ENCODE measurements around the gene DMBX1.
A peak's percentile ranks its signal among the peaks of the same experiment; 100 is the strongest.

The DMBX1 gene

DNA sequence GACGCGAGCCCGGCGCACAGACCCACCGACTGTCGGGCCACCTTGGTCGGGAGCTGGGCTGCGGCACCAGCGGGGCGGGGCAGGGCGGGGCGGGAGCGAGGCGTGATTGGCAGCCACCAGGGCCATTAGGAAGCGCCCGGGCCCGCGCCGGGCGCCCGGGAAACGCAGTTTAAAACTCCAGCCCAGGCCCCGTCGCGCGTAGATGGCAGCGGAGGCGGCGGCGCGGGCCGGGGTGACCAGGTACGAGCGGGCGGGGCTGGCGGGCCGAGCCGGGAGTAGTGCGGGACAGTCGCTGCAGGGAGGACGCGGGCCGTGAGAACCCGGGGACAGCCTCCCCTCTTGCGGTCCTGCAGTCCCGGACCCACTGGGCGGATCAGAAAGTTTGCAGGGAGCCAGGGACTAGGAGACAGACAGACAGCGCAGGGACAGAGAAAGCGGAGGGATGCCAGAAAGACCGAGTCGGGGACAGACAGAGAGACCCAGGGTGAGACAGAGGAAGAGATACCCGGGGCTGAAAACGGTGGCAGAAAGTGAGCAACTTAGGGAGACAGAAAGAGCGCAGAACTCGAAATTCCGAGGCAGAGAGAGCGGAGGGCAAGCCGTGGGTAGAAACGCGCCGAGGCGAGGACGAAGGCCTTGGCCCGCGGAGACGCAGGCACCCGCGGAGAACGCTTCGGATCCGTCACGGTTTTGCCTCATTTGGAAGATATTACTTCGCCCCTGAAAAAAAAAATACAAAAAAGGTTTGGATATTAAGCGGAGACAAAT lies at the start of gene DMBX1:
TSS of gene DMBX1 (plus strand) at position 199 of the 768 bp plus-strand sequence. CDS start 17,175 bp downstream, outside the sequence.
- peak; percentile 17 for DNase-seq

DNA sequence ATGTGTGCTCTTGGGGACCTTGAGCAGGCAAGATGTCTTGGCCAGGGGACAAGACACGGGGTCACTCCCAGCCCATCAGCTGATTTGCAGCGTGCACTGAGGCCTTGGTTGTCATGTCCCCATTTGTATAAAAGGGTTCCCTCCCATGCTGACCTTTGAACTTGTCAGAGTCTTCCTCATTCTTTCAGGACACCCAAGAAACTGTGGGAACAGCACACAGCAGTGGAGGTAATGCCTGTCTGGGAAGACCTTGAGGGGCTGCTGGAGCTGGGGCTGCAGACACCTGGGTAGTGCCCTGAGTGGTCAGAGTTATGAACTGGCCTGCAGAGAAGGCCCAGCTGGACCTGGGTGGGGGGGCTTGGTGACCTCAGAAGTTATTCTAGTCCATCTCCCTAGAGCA lies 49.2 kb upstream of the DMBX1 start:
- DNase-seq, result no peak

DNA sequence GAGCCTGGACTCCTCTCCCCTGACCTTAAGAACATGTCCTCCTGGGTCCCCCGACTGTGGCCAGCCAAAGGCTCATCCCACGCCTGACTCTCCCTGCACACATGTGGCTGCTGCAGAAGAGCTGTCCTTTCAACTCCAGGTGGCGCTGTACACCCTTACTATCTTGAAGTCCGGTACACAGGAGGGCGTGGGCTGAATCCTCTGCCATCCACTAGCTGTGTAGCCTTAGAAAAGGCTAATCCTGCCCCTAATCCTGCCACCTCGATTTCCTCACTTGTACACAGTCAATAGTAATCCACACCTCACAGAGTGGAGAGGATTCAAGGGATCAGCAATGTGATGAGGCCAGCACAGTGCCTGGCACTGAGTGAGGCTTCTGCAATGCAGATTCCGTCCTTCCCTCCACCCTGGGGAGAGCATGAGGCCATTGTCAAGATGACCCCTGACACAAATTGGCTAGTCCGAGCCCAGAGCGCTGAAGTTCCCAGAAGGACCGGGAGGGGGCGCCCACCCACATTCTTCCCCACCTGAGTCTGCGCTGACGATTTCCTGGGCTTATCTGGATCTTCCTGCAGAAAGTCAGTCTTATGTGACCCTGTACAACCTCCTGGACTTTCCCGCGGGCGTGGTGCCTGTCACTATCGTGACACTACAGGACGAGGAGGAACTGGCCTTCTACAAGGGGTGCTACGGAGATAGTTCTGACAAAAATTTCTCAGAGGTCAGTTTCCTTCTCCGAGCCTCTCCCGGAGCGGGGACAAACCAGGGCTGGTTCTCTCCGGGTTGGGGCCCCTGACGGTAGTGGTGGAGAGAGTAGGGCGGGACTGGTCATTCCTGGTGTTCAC lies 47.1 kb upstream of the DMBX1 start:
- DNase-seq, result peak; percentile 73

DNA sequence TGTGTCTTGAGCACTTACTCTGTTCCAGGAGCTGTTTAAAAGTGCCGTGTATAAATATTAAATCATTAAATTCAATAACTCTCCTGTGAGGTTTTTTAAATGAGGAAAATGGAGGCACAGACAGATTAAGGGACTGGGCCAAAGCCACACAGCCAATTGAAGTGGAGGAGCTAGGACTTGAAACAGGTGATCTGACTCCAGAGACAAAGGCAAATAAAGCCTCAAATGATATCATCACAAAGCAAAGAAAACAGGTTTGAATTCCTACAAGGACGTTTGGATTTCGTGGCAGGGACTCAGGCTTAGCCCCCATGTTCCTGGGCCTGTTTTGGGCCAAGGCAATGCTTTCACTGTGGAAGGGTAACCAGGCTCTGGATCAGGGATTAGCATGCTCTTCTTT lies 45.2 kb upstream of the DMBX1 start:
- DNase-seq, result no peak

- no peak for DNase-seq
Measured at GRCh38 chr1:46445773-46446256, 43.8 kb upstream of the DMBX1 start.

GRCh38 chr1:46446646-46447498 lies 42.8 kb upstream of the DMBX1 start:
- DNase-seq, result peak; percentile 68

- no peak for DNase-seq
Measured at GRCh38 chr1:46447499-46448108, 42.0 kb upstream of the DMBX1 start.

DNA sequence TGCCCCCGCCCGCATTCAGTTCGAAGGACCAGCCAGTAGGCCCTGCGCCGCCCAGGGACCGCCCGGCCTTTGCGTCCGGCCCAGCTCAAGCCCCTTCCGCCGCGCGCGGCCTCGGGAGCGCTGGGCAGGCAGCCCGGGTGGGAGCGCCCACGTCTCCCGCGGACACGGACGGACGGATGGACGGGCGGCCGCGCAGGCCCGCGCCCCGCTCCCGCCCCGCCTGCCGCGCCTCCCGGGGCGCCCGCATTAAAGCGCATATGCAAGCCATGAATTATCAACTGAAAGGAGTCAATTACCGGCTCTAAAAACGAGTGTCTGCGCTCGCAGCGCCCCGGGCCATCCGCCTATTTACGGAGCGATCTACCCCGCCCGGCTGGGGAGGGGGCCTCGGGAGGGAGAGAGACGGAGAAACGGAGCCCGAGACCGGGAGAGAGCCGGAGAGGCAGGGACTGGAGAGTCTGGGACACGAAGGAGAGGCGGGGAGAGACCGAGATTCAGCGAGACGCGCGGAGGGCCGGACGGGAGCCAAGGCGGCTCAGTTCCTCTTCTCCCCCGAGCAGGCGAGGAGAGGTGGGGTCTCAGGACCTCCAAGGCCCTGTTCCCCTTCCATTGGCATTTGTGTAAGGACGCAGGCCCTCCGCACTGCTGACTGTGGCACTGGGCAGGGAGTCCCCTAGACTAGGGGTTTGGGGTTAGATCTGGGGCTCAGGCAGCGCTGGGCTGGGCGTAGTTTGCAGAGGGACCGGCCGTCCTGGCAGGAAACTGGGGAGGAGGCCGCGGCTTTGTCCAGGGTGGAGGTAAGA lies 41.3 kb upstream of the DMBX1 start:
- no peak for DNase-seq

- DNase-seq, result no peak
Measured at GRCh38 chr1:46449223-46450159, 40.1 kb upstream of the DMBX1 start.

DNA sequence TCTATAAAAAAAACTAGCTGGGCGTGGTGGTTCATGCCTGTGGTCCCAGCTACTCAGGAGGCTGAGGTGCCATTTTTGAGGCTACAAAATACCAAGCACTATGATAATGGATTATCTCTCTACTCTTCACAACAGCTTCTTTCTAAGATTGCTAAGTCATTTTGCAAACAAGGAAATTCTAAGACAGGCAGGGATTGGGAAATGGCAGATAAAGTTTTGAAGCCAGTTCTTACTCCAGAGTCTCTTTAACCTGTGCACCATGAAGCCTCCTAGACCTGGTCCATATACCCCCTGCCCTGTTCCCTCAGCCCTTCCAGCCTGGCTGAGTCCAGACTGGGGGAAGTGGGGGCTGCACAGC lies 39.5 kb upstream of the DMBX1 start:
- no peak for DNase-seq

- no peak for DNase-seq
Measured at GRCh38 chr1:46451948-46452930, 37.4 kb upstream of the DMBX1 start.

DNA sequence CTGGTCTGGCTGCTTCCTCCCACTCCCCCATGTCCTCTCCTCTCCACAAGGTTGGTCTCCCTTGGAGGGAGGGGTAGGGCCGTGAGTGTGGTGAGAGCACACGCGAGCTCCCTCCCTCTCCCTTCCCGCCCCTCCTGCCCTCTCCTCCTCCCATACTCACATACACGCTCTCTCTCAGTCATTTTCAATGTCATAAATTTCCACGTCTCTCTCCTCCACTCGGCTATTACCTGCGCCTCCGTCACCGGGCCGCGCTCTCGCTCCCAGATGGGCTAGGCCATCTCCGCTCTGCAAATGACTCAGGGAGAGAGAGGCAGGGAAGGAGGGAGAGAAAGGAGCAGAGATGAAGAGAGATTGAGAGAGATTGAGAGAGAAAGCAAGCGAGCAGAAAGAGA lies 36.7 kb upstream of the DMBX1 start:
- no peak for DNase-seq

- no peak for DNase-seq
Measured at GRCh38 chr1:46453449-46453848, 36.2 kb upstream of the DMBX1 start.

GRCh38 chr1:46455951-46456350 lies 33.7 kb upstream of the DMBX1 start:
- DNase-seq, result no peak

GRCh38 chr1:46456411-46456963 lies 33.1 kb upstream of the DMBX1 start:
- DNase-seq, result no peak

GRCh38 chr1:46457178-46457577 lies 32.5 kb upstream of the DMBX1 start:
- no peak for DNase-seq

- no peak for DNase-seq
Measured at GRCh38 chr1:46458190-46458589, 31.4 kb upstream of the DMBX1 start.

DNA sequence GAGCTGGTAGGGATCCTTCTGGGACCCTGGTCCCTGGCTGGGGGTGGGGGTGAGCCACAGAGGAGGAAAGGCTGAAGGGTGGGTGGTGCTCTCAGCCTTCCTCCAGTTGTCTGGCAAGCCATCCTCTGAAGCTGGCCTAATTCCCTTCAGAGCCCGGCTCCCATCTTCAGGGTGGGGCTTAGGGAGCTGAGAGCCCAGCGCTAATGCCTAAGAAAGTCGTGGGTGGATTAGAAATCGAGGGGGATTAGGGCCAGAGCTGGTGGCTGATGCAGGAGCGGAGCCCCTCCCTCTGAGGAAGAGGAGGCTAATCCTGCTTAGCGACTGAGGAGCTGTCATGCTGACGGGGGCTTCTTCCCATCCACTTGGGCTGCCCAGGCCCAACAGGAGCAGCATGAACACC lies 30.8 kb upstream of the DMBX1 start:
- no peak for DNase-seq

DNA sequence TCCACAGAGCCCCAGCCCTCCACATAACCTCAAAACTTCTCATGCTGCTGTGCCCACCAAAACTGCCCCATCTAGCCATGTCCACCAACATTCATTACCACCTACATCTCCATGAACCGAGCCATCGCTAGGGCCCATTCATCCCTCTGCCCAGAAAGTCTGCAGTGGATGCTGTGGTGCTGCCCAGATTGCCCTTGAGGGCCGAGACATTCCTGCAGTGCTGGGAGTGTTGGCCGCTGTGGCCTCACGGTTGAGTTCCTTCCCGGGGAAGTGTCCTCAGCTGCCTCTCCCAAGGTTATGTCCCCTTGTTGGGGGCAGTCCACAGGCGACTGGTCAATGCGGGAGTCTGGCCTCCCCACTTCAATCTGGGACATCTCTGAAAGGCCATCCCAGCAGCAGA lies 30.3 kb upstream of the DMBX1 start:
- DNase-seq, result no peak
